IgD-negative memory B cell (primary cell): ENCODE measurements around the gene ARRDC5. TPM values are rescaled to one million over a fixed set of nuclear protein-coding genes. Genes with fewer than 3 reads are reported as not detected.

Experiments
- polyA plus RNA-seq: library from polyadenylated mRNA; unstranded; fragments of 300-500 nt; fragmentation: Illumina TruSeq; gene quantifications from one replicate; pipeline ENCODE4 v1.2.3, GENCODE V29; 2021

The ARRDC5 gene
- polyA plus RNA-seq, 1 donor from 2014 or later = 1.2 TPM

Other genes starting within 250 kb of the ARRDC5 start
- gene MYDGF, start 232.6 kb downstream of the ARRDC5 start, polyA plus RNA-seq = 100 TPM
- gene DPP9, start 179.1 kb downstream of the ARRDC5 start, polyA plus RNA-seq = 40.5 TPM
- 4.1 TPM for gene FEM1A, start 111.2 kb downstream of the ARRDC5 start, polyA plus RNA-seq
- gene TICAM1, start 71.2 kb downstream of the ARRDC5 start, polyA plus RNA-seq = 23.3 TPM
- gene PLIN3, start 35.2 kb downstream of the ARRDC5 start, polyA plus RNA-seq = 52.1 TPM
- not detected for gene UHRF1, start 6.6 kb upstream of the ARRDC5 start, polyA plus RNA-seq
- 78.2 TPM for gene KDM4B, start 66.2 kb upstream of the ARRDC5 start, polyA plus RNA-seq